HEK293T (cell line): Measurements from ENCODE around the gene TRIM47.

Experiments used
- CTCF ChIA-PET: fragments of 350-600 bp; formaldehyde crosslinking; extraction: SDS; loops from one replicate; lab custom pipeline; 2021; ENCODE audit warnings: antibody characterized with exemption, inconsistent platforms; lab: Yijun Ruan, JAX
- POLR2A ChIA-PET: fragments of 350-600 bp; formaldehyde crosslinking; extraction: SDS; loops from one replicate; lab custom pipeline; 2020; ENCODE audit warnings: antibody characterized with exemption, inconsistent platforms; lab: Yijun Ruan, JAX
- DNase-seq: peaks from one replicate; pipeline ENCODE4 v3.0.0; 2012; ENCODE audit warnings: mixed read lengths; ENCODE audit errors: extremely low spot score
- ARNT ChIP-seq: fragments of 450-650 bp; IDR thresholded peaks from 2 replicates; pipeline ENCODE4 v1.6.1; 2017; ENCODE audit warnings: mild to moderate bottlenecking
- BHLHE40 ChIP-seq: fragments of 450-650 bp; IDR thresholded peaks from 2 replicates; pipeline ENCODE4 v1.6.1; 2016; ENCODE audit warnings: mild to moderate bottlenecking, moderate library complexity, borderline replicate concordance
- CTBP1 ChIP-seq: fragments of 450-650 bp; IDR thresholded peaks from 2 replicates; pipeline ENCODE4 v1.6.1; 2016; ENCODE audit warnings: borderline replicate concordance
- ELF4 ChIP-seq: fragments of 450-650 bp; IDR thresholded peaks from 2 replicates; pipeline ENCODE4 v1.6.1; 2017; ENCODE audit warnings: antibody characterized with exemption
- FOXA1 ChIP-seq: fragments of 450-650 bp; IDR thresholded peaks from 2 replicates; pipeline ENCODE4 v1.6.1; 2016; ENCODE audit warnings: mild to moderate bottlenecking
- FOXK2 ChIP-seq: fragments of 450-650 bp; IDR thresholded peaks from 2 replicates; pipeline ENCODE4 v1.6.1; 2016; ENCODE audit warnings: mild to moderate bottlenecking
- FOXM1 ChIP-seq: fragments of 450-650 bp; IDR thresholded peaks from 2 replicates; pipeline ENCODE4 v1.6.1; 2017; ENCODE audit warnings: mild to moderate bottlenecking, borderline replicate concordance
- HDGF ChIP-seq: fragments of 450-650 bp; IDR thresholded peaks from 2 replicates; pipeline ENCODE4 v1.6.1; 2017; ENCODE audit warnings: antibody characterized with exemption, borderline replicate concordance
- L3MBTL2 ChIP-seq: fragments of 450-650 bp; conservative IDR thresholded peaks from 2 replicates; pipeline ENCODE4 v1.6.1; 2016; ENCODE audit warnings: mild to moderate bottlenecking
- LEF1 ChIP-seq: fragments of 450-650 bp; IDR thresholded peaks from 2 replicates; pipeline ENCODE4 v1.6.1; 2017; ENCODE audit warnings: mild to moderate bottlenecking, borderline replicate concordance
- NFRKB ChIP-seq: fragments of 450-650 bp; IDR thresholded peaks from 2 replicates; pipeline ENCODE4 v1.6.1; 2016; ENCODE audit warnings: mild to moderate bottlenecking, moderate library complexity
- PKNOX1 ChIP-seq: fragments of 450-650 bp; IDR thresholded peaks from 2 replicates; pipeline ENCODE4 v1.6.1; 2016
- SP1 ChIP-seq: fragments of 450-650 bp; IDR thresholded peaks from 2 replicates; pipeline ENCODE4 v1.6.1; 2017
- SUZ12 ChIP-seq: fragments of 450-650 bp; IDR thresholded peaks from 2 replicates; pipeline ENCODE4 v1.6.1; 2016; ENCODE audit warnings: mild to moderate bottlenecking
- TARDBP ChIP-seq: fragments of 450-650 bp; IDR thresholded peaks from 2 replicates; pipeline ENCODE4 v1.6.1; 2016
- ZNF384 ChIP-seq: fragments of 450-650 bp; IDR thresholded peaks from 2 replicates; pipeline ENCODE4 v1.6.1; 2016

TRIM47 gene

GRCh38 chr17:75898065-75898464, 19.7 kb upstream of the TRIM47 start:
- no peak for DNase-seq
- ChIA-PET CTCF (interaction anchor here (0.9 kb wide), 1 partner anchor 37 kb away, joined by 3 read pairs; no protein-coding TSS in a partner anchor), POLR2A (interaction anchor here (0.7 to 2.8 kb wide), 9 partner anchors 10 to 110 kb away, joined by 3 to 24 read pairs (median 4); partner anchors contain the start of gene WBP2)

GRCh38 chr17:75897160-75898019, 19.0 kb upstream of the TRIM47 start:
- POLR2A ChIA-PET: interaction anchor here (0.7 to 2.8 kb wide), 16 partner anchors 8 to 668 kb away, joined by 3 to 24 read pairs (median 4); partner anchors contain the start of genes FBF1, MRPL38, TRIM47 and WBP2
- no peak for DNase-seq
- TF ChIP-seq FOXM1 (no peak), ELF4 (no peak), FOXK2 (no peak), TARDBP (no peak), LEF1 (no peak), CTBP1 (no peak)
- CTCF ChIA-PET: interaction anchor here (0.8 to 1.2 kb wide), 3 partner anchors 8 to 41 kb away, joined by 3 to 4 read pairs (median 3); partner anchors contain the start of gene MRPL38

More at GRCh38 chr17:75898065-75898464, 19.7 kb upstream of the TRIM47 start:
- TF ChIP-seq ELF4: no peak
- no peak for TF ChIP-seq ARNT
- TF ChIP-seq TARDBP: no peak
- TF ChIP-seq L3MBTL2: no peak
- TF ChIP-seq BHLHE40: no peak

- CTCF ChIA-PET: interaction anchor here (0.5 to 1.9 kb wide), 7 partner anchors 9 to 285 kb away, joined by 3 to 13 read pairs (median 3); partner anchors contain the start of gene MRPL38
- peak; percentile 88 for DNase-seq
- POLR2A ChIA-PET: interaction anchor here (0.6 to 2.8 kb wide), 20 partner anchors 8 to 798 kb away, joined by 3 to 24 read pairs (median 4); partner anchors contain the start of genes FBF1, MRPL38, TRIM47 and WBP2
- TF ChIP-seq CTBP1 (no peak), LEF1 (peak; percentile 36; the same call in 1 of the 2 replicates), ELF4 (peak; percentile 27; the same call in 1 of the 2 replicates), SP1 (no peak)
Measured at GRCh38 chr17:75896415-75897159, 18.2 kb upstream of the TRIM47 start, which contains the start of gene TRIM65. Gene TRIM65 (minus strand): TSS chr17:75896951. CDS start chr17:75896937, 14 bp downstream.

GRCh38 chr17:75895370-75896155, 17.2 kb upstream of the TRIM47 start:
- POLR2A ChIA-PET: interaction anchor here (0.6 to 2.8 kb wide), 11 partner anchors 9 to 797 kb away, joined by 3 to 24 read pairs (median 8); partner anchors contain the start of genes MRPL38, TRIM47 and WBP2

GRCh38 chr17:75894049-75894733, 15.8 kb upstream of the TRIM47 start:
- ChIA-PET POLR2A (interaction anchor here (1.0 to 1.7 kb wide), 4 partner anchors 10 to 114 kb away, joined by 4 to 5 read pairs (median 5); partner anchors contain the start of genes MRPL38 and WBP2), CTCF (interaction anchor here (0.8 to 2.2 kb wide), 2 partner anchors 15 to 17 kb away, joined by 3 to 7 read pairs; no protein-coding TSS in a partner anchor)
- no peak for DNase-seq
- no peak for TF ChIP-seq FOXM1
- no peak for TF ChIP-seq PKNOX1
- no peak for TF ChIP-seq CTBP1
- TF ChIP-seq FOXA1: no peak
- TF ChIP-seq ZNF384: no peak
- TF ChIP-seq ELF4: no peak
- TF ChIP-seq LEF1: no peak
- no peak for TF ChIP-seq FOXK2
- no peak for TF ChIP-seq TARDBP
- TF ChIP-seq ARNT: no peak
- no peak for TF ChIP-seq HDGF
- no peak for TF ChIP-seq NFRKB
- TF ChIP-seq BHLHE40: no peak
- TF ChIP-seq L3MBTL2: no peak
- TF ChIP-seq SP1: no peak
- no peak for TF ChIP-seq SUZ12

More at GRCh38 chr17:75895370-75896155, 17.2 kb upstream of the TRIM47 start:
- peak; percentile 51 for DNase-seq
- TF ChIP-seq SP1: no peak
- CTCF ChIA-PET: interaction anchor here (0.6 to 2.2 kb wide), 6 partner anchors 12 to 286 kb away, joined by 3 to 13 read pairs (median 4); no protein-coding TSS in a partner anchor
